G401 (cell line): ENCODE data around the gene PPP2R3B. TPM values are rescaled to one million over a fixed set of nuclear protein-coding genes. Genes with fewer than 3 reads are reported as not detected.
"Not testable (repeated sequence)": the region's sequence is repeated elsewhere in the genome, so short reads cannot be mapped to it uniquely, and the experiment has no call there.

ENCODE experiments used
- DNase-seq: peaks from one replicate; pipeline ENCODE4 v3.0.0-alpha.2; 2015; ENCODE audit warnings: low spot score
- in situ Hi-C: cut with HindIII; loops from 2 replicates; pipeline ENCODE4 v1.10.0; 2016; ENCODE audit warnings: low sequenced_read_pairs, mixed read lengths
- total RNA-seq: library from RNA; depleted of rRNA; stranded (reverse); fragments of >200 nt; shearing (Covaris generic); gene quantifications from 2 replicates; pipeline ENCODE4 v1.2.3, GENCODE V29; 2014; rRNA removed

Gene PPP2R3B, protein sequence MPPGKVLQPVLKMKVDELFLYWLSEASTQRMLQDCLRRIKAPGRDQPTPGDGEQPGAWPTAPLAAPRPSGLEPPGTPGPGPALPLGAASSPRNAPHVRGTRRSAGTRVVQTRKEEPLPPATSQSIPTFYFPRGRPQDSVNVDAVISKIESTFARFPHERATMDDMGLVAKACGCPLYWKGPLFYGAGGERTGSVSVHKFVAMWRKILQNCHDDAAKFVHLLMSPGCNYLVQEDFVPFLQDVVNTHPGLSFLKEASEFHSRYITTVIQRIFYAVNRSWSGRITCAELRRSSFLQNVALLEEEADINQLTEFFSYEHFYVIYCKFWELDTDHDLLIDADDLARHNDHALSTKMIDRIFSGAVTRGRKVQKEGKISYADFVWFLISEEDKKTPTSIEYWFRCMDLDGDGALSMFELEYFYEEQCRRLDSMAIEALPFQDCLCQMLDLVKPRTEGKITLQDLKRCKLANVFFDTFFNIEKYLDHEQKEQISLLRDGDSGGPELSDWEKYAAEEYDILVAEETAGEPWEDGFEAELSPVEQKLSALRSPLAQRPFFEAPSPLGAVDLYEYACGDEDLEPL
- total RNA-seq, result 77.9 and 104 TPM in 2 replicates

GRCh38 chrX:386768-387575 lies at the start of gene PPP2R3B:
Gene PPP2R3B (minus strand): TSS chrX:386907. CDS start chrX:386691, 216 bp downstream.
- in situ Hi-C loops, result no loop called here
- DNase-seq, result peak; percentile 97

GRCh38 chrX:435536-436122 lies 48.9 kb upstream of the PPP2R3B start:
- in situ Hi-C loops, result no loop called here
- no peak for DNase-seq

DNA sequence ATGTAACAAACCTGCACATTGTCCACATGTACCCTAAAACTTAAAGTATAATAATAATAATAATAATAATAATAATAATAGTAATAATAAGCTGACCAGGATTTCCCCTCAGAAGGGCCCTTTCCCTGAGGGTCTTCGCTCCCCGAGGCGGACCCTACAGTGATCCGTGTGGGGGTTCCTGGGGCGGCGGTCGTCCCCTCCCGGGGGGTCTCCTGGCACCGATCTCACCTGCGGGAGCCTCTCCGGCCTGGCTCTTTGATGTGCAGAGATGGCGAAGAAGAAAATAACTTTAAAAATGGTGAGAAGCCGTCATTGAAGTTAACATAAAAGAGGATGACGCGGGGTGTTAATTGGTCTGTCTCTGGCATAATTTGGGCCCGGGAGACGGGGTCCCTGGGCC lies 48.2 kb upstream of the PPP2R3B start:
- in situ Hi-C loops, result no loop called here
- DNase-seq, result no peak

- DNase-seq, result no peak
- in situ Hi-C loops, result no loop called here
Observed at GRCh38 chrX:433771-434170, 47.1 kb upstream of the PPP2R3B start.

DNA sequence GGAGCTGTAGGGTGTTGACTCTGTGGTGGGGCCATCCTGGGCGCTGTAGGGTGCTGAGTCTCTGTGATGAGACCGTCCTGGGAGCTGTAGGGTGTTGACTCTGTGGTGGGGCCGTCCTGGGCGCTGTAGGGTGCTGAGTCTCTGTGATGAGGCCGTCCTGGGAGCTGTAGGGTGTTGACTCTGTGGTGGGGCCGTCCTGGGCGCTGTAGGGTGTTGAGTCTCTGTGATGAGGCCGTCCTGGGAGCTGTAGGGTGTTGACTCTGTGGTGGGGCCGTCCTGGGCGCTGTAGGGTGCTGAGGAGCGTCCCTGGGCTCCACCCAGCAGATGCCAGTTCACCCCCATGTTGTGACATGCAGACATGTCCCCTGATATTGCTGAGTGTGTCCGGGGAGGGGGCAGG lies 46.0 kb upstream of the PPP2R3B start:
- in situ Hi-C loops, DNase-seq: not testable (repeated sequence)

DNA sequence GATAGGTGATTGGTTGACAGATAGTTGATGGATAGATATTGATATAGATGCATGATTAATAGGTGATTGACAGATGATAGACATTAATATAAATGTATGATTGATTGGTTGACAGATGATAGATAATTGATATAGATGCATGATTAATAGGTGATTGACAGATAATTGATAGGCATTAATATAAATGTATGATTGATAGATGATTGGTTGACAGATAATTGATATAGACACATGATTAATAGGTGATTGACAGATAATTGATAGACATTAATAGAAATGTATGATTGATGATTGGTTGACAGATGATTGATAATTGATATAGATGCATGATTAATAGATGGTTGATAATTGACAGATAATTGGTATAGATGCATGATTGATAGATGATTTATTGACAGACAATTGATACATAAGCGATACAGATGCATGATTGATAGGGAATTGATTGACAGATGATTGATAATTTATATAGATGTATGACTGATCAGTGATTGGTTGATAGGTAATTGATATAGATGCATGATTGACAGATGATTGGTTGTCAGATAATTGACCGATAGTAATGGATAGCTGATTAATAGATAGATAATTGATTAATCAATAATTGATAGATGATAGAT lies 44.9 kb upstream of the PPP2R3B start:
- in situ Hi-C loops, result no loop called here
- no peak for DNase-seq

DNA sequence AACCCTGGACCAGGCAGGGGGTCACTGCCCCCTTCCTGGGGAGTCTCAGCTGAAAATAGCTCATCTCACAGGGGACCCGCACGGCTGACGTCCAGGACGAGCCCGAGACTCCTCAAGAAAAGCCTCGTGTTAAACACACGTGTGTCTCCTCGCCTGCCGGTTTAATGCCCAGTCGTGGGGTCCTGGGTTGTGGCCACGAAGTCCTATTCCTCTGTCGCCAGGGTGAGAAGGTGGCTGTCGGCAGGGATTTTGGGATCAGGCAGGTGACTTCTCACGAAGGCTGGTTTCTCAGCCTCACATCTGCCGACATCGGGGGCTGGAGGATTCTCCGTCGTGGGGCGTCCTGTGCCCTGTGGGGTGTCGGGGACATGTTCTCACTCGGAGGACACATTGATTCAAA lies 44.3 kb upstream of the PPP2R3B start:
- no peak for DNase-seq
- in situ Hi-C loops, result no loop called here

GRCh38 chrX:429266-429825 lies 42.6 kb upstream of the PPP2R3B start:
- in situ Hi-C loops, result no loop called here
- DNase-seq, result no peak

DNA sequence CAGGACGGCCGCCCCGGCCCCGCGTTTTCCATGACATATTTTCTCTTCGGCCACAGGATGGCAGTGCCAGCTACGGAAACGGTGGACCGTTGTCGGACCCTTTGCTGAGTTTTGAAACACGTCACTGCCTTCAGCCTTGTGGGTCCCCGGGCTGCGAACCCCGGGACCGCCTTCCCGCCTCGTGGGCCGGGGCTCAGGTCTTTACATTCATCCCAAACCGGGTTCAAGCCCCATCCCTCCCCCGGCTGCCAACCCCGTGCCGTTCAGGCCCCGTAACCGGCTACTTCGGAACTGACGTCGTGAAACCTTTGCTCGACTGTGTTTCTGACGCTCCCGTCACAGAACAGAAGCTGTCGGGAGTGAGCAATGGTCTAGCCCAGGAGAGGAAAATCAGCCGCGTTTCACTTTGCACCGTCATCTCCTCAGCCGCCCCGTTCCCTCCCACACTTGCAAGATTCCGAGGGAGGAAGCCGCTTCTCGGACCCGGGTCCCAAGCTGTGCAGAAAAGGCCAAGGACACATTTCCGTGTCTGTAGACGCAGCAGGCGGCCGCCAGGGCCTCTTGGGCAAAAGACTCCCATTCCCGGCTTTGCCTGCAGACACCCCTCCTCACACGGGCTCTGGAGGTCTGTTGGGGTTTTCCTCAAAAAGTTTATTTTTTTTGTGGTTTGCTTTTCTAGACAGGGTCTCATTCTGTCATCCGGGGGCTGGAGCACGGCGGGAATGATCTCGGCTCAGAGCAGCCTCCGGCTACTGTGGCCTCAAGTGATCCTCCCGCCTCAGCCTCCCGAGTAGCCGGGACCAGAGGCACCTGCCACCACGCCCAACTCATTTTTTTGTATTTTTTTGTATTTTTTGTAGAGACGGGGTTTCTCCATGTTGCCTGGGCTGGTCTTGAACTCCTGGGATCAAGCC lies 41.4 kb upstream of the PPP2R3B start:
- DNase-seq, result peak; percentile 3
- in situ Hi-C loops, result no loop called here

DNA sequence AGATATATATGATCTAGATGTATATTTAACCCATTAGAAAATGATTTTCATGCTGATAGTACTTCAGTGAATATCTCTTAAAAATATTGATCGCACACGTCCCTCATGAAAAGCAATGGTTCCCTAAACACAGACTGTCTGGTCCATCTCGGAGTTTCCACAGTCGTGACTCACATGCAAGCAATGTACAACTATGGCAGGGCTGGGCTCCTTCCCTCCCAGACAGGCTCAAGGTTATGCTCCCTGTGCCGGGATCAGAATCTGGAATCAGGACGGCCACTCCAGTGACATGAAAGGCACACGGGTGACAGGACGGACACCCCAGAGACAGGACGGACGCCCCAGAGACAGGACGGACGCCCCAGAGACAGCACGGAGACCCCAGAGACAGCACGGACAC lies 40.2 kb upstream of the PPP2R3B start:
- DNase-seq, result no peak
- in situ Hi-C loops, result no loop called here

GRCh38 chrX:425056-425455 lies 38.3 kb upstream of the PPP2R3B start:
- DNase-seq, result no peak
- in situ Hi-C loops, result no loop called here

DNA sequence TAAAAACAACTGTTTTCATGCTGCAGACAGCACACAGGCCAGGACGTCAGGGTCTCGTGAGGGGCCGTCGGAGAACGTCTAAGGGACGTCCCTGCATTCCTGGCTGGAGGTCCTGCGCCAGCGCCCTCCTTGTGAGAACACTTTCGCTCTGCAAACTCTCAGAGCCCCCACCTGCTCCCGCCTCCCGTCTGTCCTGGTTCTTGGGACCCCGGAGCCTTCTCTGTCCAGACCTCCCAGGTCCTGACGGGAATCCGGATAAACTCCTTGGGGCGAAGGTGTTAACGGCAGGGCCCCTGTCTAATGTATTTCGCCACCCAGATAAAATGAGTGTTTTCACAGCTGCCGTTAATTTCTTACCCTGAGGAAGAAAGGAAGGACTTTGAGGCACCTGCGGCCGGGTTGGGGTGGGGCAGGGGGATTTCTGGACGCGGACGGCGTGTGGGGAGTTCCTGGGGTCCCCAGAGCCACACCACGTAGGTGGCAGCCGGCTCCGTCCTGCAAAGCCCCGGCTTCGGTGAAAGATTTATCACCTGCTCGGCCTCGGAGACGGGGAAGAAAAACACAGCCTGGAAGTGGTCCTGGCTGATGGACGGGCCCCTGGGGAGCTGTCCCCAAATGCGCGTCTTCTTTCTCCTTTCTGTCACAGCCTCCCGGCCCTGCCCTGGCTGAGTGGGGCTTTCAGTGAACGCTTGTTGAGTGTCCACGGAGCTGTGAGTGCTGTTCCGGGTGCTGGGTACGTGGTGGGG lies 35.1 kb upstream of the PPP2R3B start:
- in situ Hi-C loops, result no loop called here
- no peak for DNase-seq

- in situ Hi-C loops, result no loop called here
Observed at GRCh38 chrX:420496-421223, 34.0 kb upstream of the PPP2R3B start.

GRCh38 chrX:418927-419729 lies 32.4 kb upstream of the PPP2R3B start:
- in situ Hi-C loops, result no loop called here
- DNase-seq, result no peak

More at GRCh38 chrX:420496-421223, 34.0 kb upstream of the PPP2R3B start:
- DNase-seq, result no peak

GRCh38 chrX:415498-415897 lies 28.8 kb upstream of the PPP2R3B start:
- DNase-seq, in situ Hi-C loops: not testable (repeated sequence)
